ENCODE results near the gene SCYGR3.
A peak's percentile ranks its signal among the peaks of the same experiment; 100 is the strongest.

SCYGR3 gene

GRCh38 chr2:227614740-227615139, at the start of gene SCYGR3:
SCYGR3 (minus strand) TSS chr2:227614840; CDS start chr2:227614840, 0 bp downstream.
- DNase-seq (ENCODE audit: low spot score) = no peak

- DNase-seq (ENCODE audit: low spot score) = no peak
Observed at GRCh38 chr2:227661827-227662226, 47.2 kb upstream of the SCYGR3 start.

- DNase-seq (ENCODE audit: low spot score) = no peak
Observed at GRCh38 chr2:227661025-227661649, 46.5 kb upstream of the SCYGR3 start.

GRCh38 chr2:227657199-227657845, 42.7 kb upstream of the SCYGR3 start:
- DNase-seq (ENCODE audit: low spot score) = no peak

- DNase-seq (ENCODE audit: low spot score) = peak; percentile 31
Observed at GRCh38 chr2:227655454-227655853, 40.8 kb upstream of the SCYGR3 start.

GRCh38 chr2:227654426-227654825, 39.8 kb upstream of the SCYGR3 start:
- no peak for DNase-seq (ENCODE audit: low spot score)

GRCh38 chr2:227653419-227653818, 38.8 kb upstream of the SCYGR3 start:
- DNase-seq (ENCODE audit: low spot score) = no peak

GRCh38 chr2:227643990-227644551, 29.4 kb upstream of the SCYGR3 start:
- peak; percentile 63 for DNase-seq (ENCODE audit: low spot score)

GRCh38 chr2:227642656-227643055, 28.0 kb upstream of the SCYGR3 start:
- no peak for DNase-seq (ENCODE audit: low spot score)

- DNase-seq (ENCODE audit: low spot score) = no peak
Observed at GRCh38 chr2:227634201-227634600, 19.6 kb upstream of the SCYGR3 start.

GRCh38 chr2:227632827-227633226, 18.2 kb upstream of the SCYGR3 start:
- no peak for DNase-seq (ENCODE audit: low spot score)

GRCh38 chr2:227630322-227630721, 15.7 kb upstream of the SCYGR3 start:
- DNase-seq (ENCODE audit: low spot score) = no peak

- no peak for DNase-seq (ENCODE audit: low spot score)
Observed at GRCh38 chr2:227629435-227629834, 14.8 kb upstream of the SCYGR3 start.

- DNase-seq (ENCODE audit: low spot score) = no peak
Observed at GRCh38 chr2:227627769-227628168, 13.1 kb upstream of the SCYGR3 start.

- no peak for DNase-seq (ENCODE audit: low spot score)
Observed at GRCh38 chr2:227626580-227627151, 12.0 kb upstream of the SCYGR3 start.

- no peak for DNase-seq (ENCODE audit: low spot score)
Observed at GRCh38 chr2:227625420-227625819, 10.8 kb upstream of the SCYGR3 start.

GRCh38 chr2:227623226-227623625, 8.6 kb upstream of the SCYGR3 start:
- DNase-seq (ENCODE audit: low spot score) = no peak

- no peak for DNase-seq (ENCODE audit: low spot score)
Observed at GRCh38 chr2:227617316-227618230, 2.9 kb upstream of the SCYGR3 start, which contains the start of gene SCYGR4. SCYGR4 (plus strand) TSS chr2:227617498; CDS start chr2:227617498, 0 bp downstream.

GRCh38 chr2:227616631-227617030, 2.0 kb upstream of the SCYGR3 start:
- DNase-seq (ENCODE audit: low spot score) = no peak

GRCh38 chr2:227615906-227616305, 1.3 kb upstream of the SCYGR3 start:
- no peak for DNase-seq (ENCODE audit: low spot score)

GRCh38 chr2:227615181-227615580, 541 bp upstream of the SCYGR3 start:
- no peak for DNase-seq (ENCODE audit: low spot score)

- no peak for DNase-seq (ENCODE audit: low spot score)
Observed at GRCh38 chr2:227614246-227614645, 394 bp downstream of the SCYGR3 start.

Data from SW480 (cell line).